ENCODE measurements around the gene ADAMTS12.

The ADAMTS12 gene

DNA sequence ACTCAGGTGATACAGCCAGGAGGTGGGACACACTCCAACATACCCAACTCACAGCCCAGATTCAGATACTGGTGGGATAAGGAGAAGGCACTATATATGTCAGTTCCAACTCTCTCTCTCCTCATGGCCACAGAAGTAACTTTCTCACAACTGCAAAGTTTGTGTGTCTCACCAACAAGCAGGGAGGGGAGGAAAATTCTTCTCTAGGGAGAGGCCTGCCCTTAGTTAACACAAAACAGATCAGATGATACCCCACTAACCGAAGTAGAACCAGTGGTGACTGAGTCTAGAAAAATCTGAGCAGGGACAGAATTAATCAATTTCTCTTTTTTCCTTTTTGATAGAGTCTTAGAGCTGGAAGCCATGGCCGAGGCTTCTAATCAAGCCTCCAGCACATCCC, 133.1 kb downstream of the ADAMTS12 start:
- no peak for DNase-seq (ENCODE audit: low read depth)

DNA sequence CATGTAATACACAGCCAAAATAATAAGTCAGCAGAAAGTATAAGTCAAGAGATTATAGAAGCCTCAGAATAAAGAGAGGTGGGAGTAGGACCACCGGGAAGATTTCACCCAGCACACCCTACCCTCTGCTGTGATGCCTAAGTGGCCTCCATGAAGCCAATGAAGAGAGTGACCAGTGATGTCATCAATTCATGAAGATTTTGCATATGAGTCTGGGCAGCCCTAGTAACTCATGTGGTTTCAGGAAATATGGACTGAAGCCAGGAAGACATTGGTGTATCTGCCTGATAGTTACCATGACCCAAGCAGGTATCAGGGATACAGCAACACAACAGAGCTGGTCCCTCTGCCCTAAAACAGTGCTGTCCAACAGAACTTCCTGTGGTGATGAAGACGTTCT, 135.3 kb downstream of the ADAMTS12 start:
- DNase-seq (ENCODE audit: low read depth), result no peak

DNA sequence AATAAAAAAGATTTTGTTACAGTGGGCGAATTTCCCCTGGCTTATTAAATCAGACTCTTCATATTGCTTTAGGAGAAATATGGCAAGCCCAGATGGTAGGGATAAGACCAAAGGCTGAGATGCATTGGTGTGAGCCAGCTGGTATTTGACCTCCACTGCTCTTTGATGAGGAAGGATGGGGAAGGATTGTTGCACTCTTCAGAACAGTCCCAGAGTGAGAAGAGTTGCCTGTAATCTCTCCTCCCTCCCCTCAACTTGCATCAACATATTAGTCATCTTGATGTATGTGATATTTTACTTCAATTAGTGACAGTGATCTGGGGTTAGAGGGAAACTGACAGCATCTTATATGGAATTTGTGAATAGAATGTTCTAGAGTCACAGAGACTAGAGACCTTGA, 136.6 kb downstream of the ADAMTS12 start:
- no peak for DNase-seq (ENCODE audit: low read depth)

DNA sequence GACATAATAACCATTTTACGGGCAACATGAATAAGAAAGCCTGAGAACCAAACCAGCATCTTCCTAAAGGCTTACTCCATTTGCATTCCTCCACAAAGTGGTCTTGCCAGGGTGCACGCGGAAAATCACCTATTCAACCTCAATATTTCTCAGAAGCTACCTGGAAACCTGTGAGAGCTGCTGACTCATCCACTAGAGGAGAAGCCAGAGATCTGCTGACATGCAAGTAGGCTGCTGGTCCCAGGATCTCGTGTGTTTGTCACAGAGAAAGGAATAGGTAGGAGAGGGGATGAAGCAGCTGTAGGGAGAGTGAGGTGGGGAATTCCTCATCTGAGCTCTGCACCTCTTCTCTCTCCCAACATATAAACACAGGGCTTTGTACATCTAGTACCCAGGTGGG, 138.1 kb downstream of the ADAMTS12 start:
- DNase-seq (ENCODE audit: low read depth), result no peak

DNA sequence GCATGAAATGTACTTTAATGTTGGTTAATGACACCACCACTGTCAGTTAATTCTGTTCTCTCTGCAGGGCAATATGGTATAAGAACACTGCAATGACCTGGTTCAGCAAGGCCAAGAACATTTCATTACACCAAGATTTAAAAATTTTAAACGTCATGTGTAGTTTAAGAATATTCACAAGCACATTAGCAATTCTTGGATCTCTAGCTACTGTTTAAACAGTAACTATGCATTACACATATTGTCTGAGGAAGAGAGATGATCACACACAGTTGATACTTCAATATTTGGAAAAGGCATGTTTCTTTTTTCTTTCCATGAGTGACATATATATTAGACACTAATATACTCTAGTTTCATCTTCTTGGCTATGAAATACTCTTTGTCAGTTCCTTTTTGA, 143.0 kb downstream of the ADAMTS12 start:
- DNase-seq (ENCODE audit: low read depth), result no peak

DNA sequence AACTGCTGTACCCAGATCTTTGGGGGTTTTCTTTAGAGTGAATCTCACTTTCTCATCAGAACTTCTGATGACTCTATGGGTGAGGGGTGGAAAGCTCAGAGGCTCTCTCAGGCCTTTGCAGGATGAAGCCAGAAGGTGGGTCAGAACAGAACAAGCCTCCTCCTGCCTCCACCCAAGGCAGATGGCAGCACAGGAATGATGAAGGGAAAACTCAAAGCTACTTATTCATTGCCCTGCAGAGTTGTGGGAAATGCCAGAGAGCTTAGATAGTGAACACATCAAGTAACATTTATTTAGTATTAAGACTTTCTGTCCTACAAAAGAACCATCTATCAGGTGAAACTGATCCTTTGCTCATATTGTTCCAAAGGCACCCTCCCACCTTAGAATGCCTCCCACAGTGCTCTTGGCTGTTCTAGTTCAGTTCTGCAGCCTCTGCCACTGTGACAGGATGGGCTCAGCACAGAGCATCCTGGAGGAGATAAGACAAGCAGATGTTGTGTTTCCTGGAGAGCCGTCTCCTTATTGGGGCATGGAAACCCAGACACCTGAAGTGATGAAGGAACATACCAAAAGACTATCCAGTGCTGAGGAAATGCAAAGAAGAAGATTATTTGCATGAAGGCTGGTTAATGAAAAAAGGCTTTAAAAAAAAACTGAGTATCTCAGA, 146.6 kb downstream of the ADAMTS12 start:
- DNase-seq (ENCODE audit: low read depth), result no peak

DNA sequence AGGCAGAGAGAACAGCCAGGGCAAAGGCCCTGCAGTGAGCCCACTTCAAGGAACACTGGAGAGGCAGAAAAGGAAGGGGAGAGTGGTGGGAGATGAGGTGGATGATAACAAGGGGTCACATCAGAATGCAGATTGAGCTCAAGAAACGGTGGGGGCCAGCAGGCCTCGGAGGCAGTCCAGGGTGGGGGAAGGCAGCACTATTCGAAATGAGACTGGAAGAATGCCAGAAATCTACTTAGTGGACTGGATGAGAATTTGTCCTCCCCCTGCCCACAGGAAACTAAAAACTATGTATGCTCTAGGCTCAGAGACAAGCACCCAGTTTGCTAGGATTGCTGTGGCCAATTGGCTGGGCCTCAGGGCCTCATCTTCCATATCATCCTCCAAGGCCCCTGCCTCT, 148.7 kb downstream of the ADAMTS12 start:
- DNase-seq (ENCODE audit: low read depth), result no peak

DNA sequence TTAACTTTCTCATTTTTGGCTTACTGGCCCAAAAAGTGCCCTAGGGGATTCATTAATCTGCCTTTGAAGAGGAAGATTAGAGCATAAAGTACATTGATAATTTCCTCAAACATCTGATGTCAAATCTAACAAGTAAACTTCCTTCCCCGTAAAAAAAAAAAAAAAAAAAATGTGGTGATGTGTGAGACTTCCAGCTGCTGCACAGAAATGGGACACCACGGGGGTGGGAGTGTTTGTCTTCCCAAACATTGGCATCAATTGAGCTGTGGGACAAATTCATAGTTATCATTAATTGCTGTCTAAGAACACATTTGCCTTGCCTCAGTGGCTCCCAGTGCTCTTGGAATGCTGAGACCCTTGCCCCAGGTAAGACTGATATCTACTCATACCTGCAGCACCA, 149.6 kb downstream of the ADAMTS12 start:
- no peak for DNase-seq (ENCODE audit: low read depth)

DNA sequence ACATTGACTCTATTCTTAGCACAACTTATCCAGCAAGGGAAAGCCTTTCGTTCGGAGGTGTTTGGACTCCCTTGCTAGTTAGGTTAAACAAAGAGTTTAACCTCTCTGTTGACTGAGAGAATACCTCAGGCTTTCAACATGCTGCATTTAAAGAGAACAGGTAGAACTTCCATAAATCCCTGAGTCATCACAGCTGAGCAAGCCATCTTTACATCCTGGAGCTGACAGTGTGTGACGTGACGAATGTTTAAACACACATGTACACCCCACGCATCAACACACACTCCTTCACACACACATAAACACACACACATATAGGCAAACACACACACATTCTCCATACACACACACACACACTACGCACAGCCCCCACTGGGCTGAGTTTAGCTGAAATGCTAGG, 152.8 kb downstream of the ADAMTS12 start:
- no peak for DNase-seq (ENCODE audit: low read depth)

DNA sequence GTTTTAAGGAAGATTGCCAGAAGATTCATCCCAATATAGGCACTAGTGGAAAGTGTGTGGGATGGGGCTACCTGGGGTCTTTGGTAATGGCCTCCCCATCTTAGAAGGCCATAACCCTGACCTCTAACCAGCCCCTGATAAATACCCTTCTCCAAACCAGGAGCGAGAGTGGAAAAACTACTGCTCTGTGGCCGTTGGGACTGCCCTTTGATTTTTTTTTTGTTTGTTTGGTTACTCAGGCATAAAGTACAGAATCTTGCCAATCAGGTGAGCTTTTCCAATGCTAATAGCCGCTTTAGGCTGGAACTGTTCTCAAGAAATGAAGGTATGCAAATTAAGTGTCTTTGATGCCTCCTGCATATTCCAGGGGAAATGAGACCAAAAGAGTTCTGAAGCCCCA, 153.7 kb downstream of the ADAMTS12 start:
- no peak for DNase-seq (ENCODE audit: low read depth)

DNA sequence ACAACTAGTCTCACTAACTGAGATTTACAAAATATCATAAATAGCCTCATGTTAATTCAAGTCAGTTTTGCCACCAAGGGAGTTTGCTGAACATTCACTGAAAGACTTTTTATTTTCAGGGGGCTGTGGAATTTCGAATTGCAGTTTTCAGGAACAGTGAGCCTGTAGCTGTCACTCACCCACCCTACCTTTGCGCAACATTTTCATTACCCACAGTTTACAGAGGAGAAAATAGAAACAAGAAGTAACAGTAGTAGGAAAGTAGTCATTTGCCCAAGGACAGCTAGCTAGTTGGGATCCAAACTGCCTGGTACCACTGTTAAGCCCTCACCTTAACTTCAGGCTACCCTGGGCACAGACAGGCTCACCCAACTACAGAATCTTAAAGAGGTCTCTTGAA, 154.1 kb downstream of the ADAMTS12 start:
- DNase-seq (ENCODE audit: low read depth), result no peak

DNA sequence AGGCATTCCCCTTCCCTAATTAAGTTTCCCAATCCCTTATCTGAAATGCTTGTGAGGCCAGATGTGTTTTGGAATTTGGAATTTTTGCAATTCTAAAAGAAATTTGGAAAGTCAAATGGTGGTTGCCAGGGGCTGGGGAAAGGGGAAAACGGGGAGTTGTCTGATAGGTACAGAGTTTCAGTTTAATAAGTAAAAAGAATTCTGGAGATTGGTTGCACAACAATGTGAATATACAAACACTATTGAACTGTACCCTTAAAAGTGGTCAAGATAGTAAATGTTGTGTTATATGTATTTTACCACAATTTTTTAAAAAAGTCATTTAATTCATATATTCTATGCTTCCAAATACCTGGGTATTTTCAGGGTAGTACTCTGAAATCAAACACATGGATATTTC, 154.5 kb downstream of the ADAMTS12 start:
- no peak for DNase-seq (ENCODE audit: low read depth)

DNA sequence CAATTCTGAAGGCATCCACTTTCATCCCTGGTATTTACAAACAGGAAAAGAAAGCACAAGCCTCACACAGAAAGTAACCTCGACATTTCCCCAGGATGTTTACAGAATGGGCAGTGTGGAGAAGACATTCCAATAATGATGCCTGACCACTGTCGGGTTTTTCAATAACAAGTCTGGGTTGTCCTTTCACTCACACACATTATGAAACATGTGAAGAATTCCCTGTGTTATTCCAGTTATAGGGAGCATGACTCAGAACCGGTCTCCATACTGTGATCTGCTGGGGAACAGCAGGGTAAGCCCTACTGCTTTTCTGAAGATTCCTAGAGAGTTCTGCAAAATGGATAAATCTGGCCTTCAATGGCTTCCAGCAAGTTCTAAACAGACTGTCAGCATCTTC, 155.3 kb downstream of the ADAMTS12 start:
- DNase-seq (ENCODE audit: low read depth), result no peak

DNA sequence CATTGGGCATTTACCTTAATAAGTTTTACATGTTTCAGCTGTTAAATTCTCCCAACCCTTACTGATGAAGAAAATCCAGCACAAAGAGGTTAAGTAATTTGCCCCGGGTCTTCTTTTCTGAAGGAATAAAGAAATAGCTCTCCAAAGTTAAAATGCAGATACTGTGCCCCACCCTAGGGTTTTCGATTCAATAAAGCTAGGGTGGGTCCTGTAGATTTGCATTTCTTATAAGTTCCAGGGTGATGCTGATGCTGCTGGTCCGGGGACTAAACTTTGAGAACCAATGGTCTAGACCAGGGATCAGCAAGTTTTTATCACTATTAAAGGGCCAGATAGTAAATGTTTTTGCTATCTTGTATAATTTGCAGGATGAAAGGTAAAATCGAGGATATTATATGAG, 156.7 kb downstream of the ADAMTS12 start:
- DNase-seq (ENCODE audit: low read depth), result no peak

DNA sequence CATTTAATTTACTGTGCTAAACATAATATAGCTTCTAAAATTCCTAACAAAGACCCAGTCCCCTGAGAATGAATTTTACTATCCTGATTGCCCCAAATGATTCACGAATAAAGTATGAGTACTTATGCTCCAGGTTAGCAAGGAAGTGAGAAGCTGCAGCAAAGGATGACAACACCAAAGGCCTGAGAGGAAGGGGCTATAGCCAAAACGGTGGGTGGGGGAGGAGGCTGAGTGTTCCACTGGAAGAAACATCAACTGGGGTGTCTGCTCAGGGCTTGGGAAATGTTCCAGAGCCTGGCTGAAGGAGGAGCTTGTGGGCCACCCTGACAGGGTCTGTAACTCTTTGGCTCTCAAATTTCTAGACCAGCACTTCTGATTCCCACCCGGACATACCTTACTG, 157.3 kb downstream of the ADAMTS12 start:
- no peak for DNase-seq (ENCODE audit: low read depth)

DNA sequence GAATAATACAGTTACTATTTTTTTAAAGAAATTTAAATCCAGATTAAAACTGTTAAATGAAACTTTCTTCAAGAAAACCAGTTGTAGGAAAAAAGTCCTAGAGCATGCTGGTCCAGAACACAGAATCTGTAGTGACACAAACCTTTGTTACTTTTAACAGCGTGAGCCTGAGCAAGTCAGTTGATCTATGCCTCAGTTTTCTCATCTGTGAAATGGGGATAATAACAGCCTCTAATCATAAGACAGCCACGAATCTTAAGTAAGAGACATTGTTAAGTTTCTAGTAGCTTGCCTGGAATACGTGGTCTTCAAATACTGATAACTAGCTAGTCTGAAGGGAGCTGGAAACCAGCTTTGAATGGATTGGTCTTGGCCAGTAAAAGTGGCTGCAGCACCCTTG, 158.6 kb downstream of the ADAMTS12 start:
- no peak for DNase-seq (ENCODE audit: low read depth)

DNA sequence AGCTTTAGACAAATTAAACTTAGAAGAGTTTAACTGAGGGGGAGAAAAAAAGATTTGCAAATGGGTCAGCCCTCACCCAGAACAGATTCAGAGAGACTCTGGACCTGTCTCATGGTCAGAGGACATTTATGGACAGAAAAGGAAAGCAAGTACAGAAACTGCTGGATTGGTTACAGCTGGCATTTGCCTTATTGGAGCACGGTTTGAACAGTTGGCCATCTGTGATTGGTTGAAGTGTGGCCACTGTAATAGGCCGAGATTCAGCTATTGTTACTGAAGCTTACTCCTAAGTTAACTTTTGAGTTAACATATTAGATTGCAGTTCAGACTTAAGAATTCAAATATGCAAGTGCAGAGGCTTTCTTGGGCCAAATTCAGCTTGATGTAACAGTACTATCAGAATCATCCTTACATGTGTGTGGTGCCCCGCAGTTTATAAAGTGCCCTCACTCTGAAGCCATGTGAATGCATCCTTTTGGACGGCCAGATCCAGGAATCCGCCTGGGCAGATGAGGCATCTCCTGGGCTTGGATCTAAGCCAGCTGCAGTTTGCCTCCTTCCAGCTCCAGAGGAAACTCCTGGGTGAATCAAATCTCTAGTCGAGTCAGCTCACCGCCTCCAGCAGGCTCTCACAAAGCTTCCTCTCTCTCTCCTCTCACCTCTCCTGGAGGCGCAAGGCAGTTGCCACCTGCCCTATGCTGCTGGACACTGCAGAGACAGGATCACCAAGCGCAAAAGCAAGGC, 165.2 kb downstream of the ADAMTS12 start:
- DNase-seq (ENCODE audit: low read depth), result no peak

DNA sequence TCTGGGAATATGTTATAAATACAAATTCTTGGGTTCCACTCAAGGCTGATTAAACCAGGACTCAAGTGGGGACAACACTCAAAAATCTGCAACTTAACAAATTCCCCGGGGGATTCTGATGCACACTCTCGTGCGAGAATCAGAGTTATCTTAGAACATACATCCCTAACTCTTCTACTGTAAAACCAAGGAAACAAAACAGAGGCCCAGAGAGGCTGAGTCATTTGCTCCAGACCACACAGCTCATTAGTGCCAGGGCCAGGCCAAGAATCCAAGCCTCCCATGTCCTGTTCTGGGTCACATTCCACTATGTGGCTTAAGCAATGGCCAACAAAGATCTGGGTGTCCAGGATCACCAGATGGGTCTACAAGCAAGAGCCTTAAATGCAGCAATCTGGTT, 166.0 kb downstream of the ADAMTS12 start:
- no peak for DNase-seq (ENCODE audit: low read depth)

DNA sequence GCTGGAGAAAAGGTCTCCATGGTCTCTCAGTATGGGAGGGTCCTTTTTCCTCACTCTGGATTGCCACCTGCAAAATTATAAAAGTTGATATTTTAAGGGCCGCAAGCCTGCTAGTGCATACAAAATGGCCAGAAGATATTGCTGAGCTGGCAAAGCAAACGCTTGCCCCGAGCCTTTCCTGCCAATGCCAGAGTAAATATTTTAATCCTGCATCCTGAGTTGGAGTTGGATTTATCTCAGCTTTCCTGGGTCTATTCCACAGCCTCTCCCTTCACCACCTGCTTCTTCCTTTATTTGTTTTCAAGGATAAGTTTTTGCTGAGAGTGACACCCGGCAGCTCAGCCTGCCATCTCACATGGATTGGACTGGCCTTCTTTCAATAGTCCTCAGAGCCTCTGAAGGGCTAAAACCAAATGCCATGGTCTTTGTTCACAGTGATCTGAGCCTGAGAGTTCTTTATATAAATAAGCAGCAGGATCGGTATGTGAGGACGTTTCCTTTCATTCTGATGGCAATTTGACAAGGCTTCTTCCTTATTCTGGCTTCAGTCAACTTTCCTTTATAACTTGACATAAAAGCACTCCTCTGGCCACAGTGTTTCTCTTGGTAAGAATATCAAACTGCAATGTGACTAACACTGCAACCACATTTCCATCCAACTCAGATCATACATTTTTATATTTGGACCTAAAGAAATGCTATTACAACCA, 170.1 kb downstream of the ADAMTS12 start:
- no peak for DNase-seq (ENCODE audit: low read depth)

DNA sequence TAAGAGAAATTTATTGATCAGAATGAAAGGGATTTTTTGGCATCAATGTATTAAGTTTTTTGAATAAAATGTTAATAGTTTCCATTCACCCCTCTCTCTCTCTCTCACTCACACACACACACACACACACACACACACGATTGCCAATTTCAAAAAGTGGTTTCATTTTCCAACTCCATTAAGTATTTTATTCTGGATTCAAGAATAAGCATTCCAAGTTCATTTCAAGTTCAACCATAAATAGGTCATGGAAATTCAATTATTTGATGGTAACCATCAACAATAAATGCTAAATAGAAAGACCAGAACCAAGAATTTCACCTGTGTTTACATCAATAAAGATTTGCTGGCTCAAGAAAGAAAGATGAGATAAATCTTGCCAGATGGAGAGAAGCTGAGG, 171.6 kb downstream of the ADAMTS12 start:
- DNase-seq (ENCODE audit: low read depth), result no peak

DNA sequence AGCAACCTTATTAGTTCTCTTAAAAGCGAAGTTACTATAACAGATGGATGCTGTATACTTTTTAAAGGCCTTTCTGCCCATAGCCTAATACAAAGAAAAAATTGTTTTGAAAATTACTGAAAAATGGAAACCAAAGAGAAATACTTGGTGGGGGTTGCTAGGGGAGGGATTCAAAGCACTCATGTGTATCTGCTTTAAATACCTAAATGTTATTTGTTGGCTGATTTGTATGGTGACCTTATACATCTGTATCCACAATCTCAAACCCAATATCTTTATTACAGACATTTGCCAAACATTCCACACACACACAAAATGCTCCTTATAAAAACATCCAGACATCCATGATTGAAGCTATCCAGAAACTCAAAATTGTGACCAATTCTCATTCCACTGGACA, 172.0 kb downstream of the ADAMTS12 start:
- no peak for DNase-seq (ENCODE audit: low read depth)

DNA sequence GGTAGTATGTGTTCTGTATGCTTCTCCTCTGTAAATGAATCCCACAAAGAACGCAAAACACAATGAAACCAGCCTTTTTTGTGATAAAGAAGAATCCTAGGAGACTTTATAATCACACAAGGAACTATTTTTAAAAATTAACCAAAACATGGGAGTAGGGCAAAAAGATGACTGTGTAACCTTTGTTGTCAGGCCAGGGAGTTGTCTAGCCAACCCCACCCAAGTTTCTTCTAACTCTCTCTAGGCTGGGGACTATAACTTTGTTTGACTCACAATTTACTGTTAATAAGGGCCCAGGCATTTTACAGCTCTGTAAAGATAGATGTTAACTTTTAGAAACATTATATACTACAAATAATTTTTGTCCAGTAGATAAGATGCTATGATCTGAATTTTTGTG, 176.1 kb downstream of the ADAMTS12 start:
- DNase-seq (ENCODE audit: low read depth), result no peak

DNA sequence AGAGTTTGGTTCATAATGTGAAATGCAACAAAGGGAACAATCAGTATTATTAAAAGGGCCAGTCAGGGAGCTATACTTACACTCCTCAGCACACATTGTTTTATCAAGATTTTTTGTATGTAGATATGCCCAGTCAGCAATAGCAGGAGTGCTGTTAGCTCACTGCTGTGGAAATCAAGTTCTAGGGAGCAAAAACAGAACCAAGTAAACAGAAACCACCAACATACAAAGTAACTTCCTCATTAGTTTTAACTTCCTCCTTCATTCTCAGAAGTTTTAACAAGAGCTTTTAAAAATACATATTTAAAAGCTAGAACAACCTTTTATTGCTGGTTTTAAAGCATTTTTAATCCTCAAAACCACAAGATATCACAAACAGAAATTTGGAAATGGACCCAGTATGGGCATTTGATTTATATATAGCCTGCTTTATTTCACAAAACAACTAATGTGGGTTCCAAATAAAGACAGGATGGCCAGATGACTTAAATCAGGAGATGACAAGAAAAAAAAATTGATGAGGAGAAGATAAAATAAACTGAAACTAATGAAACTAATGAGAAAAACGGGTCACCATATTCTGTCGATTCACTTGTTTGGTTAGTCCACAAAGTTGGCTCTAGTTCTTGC, 178.5 kb downstream of the ADAMTS12 start:
- DNase-seq (ENCODE audit: low read depth), result no peak
